Uterus (tissue), 2 donors: ENCODE measurements around the gene UBASH3A.

Source experiments
- POLR2A ChIP-seq, 2 donors: fragments of 450-650 bp; IDR thresholded peaks; one replicate each; pipeline ENCODE4 v1.6.1; 2016; ENCODE audit warnings: antibody characterized with exemption in 2 of 2, mild to moderate bottlenecking in 1 of 2, moderate library complexity in 1 of 2
- TF ChIP-seq, protein P1 (sequence below), 4 experiments: fragments of 200-600 bp in 2 of 4; fragments of 450-650 bp in 2 of 4; sonication (generic) in 2 of 4; IDR thresholded peaks; one replicate each; pipeline ENCODE4 v1.5.1; 2016 to 2019; ENCODE audit warnings: antibody characterized with exemption in 4 of 4, mild to moderate bottlenecking in 2 of 4, moderate library complexity in 1 of 4

DNA sequence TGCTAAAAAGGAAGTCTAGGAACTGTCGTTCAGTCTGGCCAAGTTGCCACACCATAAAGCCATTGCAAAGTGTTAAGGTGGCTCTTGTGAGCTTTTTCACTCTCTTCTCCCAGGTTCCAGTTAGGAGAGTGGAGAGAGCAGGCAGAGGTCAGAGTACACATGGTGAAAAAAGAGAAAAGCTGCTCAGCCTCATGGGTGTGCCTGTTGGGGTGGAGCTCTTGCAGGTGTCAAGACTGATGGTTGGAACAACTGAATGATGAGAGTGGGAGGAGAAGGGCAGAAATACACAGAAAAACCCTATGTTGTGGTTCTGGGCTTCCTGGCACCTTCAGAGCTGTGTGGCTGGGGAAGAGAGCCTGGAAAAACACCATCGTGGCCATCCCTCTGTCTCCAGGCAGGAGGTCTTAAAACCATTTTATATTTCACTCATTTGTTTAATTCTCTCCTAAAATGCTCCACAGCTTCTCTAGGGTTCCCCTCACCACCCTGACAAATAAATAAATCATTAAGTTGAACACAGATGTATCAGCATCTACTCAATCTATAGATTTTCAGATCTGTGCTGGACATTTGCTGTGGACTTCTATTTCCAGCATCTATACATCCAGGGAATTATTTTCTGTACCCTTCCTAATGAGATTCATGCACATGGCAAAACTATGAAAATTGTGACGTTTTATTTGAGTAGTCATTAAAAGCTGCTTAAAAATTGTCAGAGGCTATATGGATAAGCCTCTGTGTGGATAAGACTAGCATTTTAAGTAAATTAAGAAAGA, 17.5 kb downstream of the UBASH3A start:
- TF ChIP-seq, protein P1, sequence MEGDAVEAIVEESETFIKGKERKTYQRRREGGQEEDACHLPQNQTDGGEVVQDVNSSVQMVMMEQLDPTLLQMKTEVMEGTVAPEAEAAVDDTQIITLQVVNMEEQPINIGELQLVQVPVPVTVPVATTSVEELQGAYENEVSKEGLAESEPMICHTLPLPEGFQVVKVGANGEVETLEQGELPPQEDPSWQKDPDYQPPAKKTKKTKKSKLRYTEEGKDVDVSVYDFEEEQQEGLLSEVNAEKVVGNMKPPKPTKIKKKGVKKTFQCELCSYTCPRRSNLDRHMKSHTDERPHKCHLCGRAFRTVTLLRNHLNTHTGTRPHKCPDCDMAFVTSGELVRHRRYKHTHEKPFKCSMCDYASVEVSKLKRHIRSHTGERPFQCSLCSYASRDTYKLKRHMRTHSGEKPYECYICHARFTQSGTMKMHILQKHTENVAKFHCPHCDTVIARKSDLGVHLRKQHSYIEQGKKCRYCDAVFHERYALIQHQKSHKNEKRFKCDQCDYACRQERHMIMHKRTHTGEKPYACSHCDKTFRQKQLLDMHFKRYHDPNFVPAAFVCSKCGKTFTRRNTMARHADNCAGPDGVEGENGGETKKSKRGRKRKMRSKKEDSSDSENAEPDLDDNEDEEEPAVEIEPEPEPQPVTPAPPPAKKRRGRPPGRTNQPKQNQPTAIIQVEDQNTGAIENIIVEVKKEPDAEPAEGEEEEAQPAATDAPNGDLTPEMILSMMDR (IDR thresholded peaks at IDR 0.05): no peak
- TF ChIP-seq POLR2A (IDR thresholded peaks at IDR 0.05): no peak
